ENCODE data around the gene GPR27.

The GPR27 gene

GRCh38 chr3:71753701-71754609 is at the start of gene GPR27:
TSS of gene GPR27 (plus strand) at chr3:71753855. CDS start at chr3:71754050, 195 bp downstream.
- DNase-seq = peak in 1 of 2 experiments; percentile 49

GRCh38 chr3:71704915-71705314 is 48.7 kb upstream of the GPR27 start:
- no peak for DNase-seq

- no peak for DNase-seq
These were observed 48.0 kb upstream of the GPR27 start for GRCh38 chr3:71705681-71706080.

GRCh38 chr3:71707595-71707994 is 46.1 kb upstream of the GPR27 start:
- DNase-seq = no peak

GRCh38 chr3:71708476-71709105 is 45.1 kb upstream of the GPR27 start:
- DNase-seq = no peak

- DNase-seq = no peak
These were observed 43.6 kb upstream of the GPR27 start for GRCh38 chr3:71709908-71710511.

- DNase-seq = peak in 1 of 2 experiments; percentile 57
These were observed 42.7 kb upstream of the GPR27 start for GRCh38 chr3:71710906-71711494.

GRCh38 chr3:71713041-71713440 is 40.6 kb upstream of the GPR27 start:
- peak; percentile 79 to 81 for DNase-seq

GRCh38 chr3:71714595-71714994 is 39.1 kb upstream of the GPR27 start:
- no peak for DNase-seq

GRCh38 chr3:71718072-71718471 is 35.6 kb upstream of the GPR27 start:
- no peak for DNase-seq

GRCh38 chr3:71721002-71721401 is 32.7 kb upstream of the GPR27 start:
- no peak for DNase-seq

GRCh38 chr3:71721651-71722157 is 32.0 kb upstream of the GPR27 start:
- no peak for DNase-seq

GRCh38 chr3:71722693-71723092 is 31.0 kb upstream of the GPR27 start:
- DNase-seq = no peak

GRCh38 chr3:71723452-71724170 is 30.0 kb upstream of the GPR27 start:
- DNase-seq = no peak

- no peak for DNase-seq
These were observed 29.5 kb upstream of the GPR27 start for GRCh38 chr3:71724171-71724453.

- DNase-seq = peak in 1 of 2 experiments; percentile 57
These were observed 28.9 kb upstream of the GPR27 start for GRCh38 chr3:71724584-71725270.

GRCh38 chr3:71725271-71725991 is 28.2 kb upstream of the GPR27 start, which contains the start of gene EIF4E3:
TSS of gene EIF4E3 (minus strand) at chr3:71725402. CDS start at chr3:71725367, 35 bp downstream.
- peak in 1 of 2 experiments; percentile 39 for DNase-seq

GRCh38 chr3:71726146-71726545 is 27.5 kb upstream of the GPR27 start:
- no peak for DNase-seq

- DNase-seq = peak in 1 of 2 experiments; percentile 10
These were observed 24.9 kb upstream of the GPR27 start for GRCh38 chr3:71728632-71729342.

- no peak for DNase-seq
These were observed 21.0 kb upstream of the GPR27 start for GRCh38 chr3:71732637-71733036.
